K562 (cell line): ENCODE data around the gene FOCAD. TPM values are rescaled to one million over a fixed set of nuclear protein-coding genes. Genes with fewer than 3 reads are reported as not detected.

Experiments used
- ATAC-seq: fragments of 200-7000 bp; cut with Tn5 transposase; 3 replicates; pipeline ENCODE4 v1.9.1; 2020; ENCODE audit warnings: moderate library complexity
- BruUV-seq: library from RNA; stranded (reverse); fragments of 400-500 nt; replicated peaks from 2 replicates; lab custom pipeline; 2021; lab: Mats Ljungman, UMichigan
- CTCF ChIA-PET: fragments of 300-600 bp; formaldehyde crosslinking; extraction: SDS; loops from one replicate; lab custom pipeline; 2021; ENCODE audit warnings: low intra/inter-chr PET ratio; lab: Yijun Ruan, JAX
- POLR2A ChIA-PET: fragments of 300-600, 350-650 bp; sonication (Branson Sonifier 250); formaldehyde crosslinking; extraction: SDS; loops from one replicate; lab custom pipeline; 2021; ENCODE audit warnings: antibody characterized with exemption, inconsistent platforms; lab: Yijun Ruan, JAX
- DNase-seq, 4 experiments: peaks; one replicate each; pipeline versions ENCODE4 v3.0.0 to v3.0.0-alpha.2; 2011 to 2018; ENCODE audit warnings: low spot score in 3 of 4, mixed read lengths in 3 of 4; ENCODE audit errors: extremely low read depth in 1 of 4
- FAIRE-seq: peaks from 2 replicates; lab custom pipeline; 2011; peaks lifted over from hg19 to GRCh38; lab: Jason Lieb, UNC
- H2AFZ ChIP-seq: 2 replicates; pipeline ENCODE4 v1.6.0; 2011; ENCODE audit warnings: low read depth, low read length, control low read depth, inconsistent platforms
- H3K27ac ChIP-seq: fragments of 200-600 bp; 3 replicates; pipeline ENCODE4 v1.8.0; 2011; ENCODE audit warnings: low read depth, mild to moderate bottlenecking, control low read depth, inconsistent platforms, low read length, moderate library complexity, mixed read lengths; ENCODE audit errors: extremely low read depth
- H3K27me3 ChIP-seq, 2 experiments: fragments of 300-600 bp in 1 of 2; 2 replicates in 1 of 2; 3 replicates in 1 of 2; pipeline versions ENCODE4 v1.6.0 to v1.8.0; 2011; ENCODE audit warnings: inconsistent platforms in 2 of 2, low read length in 2 of 2, mild to moderate bottlenecking in 1 of 2, mixed read lengths in 1 of 2, moderate library complexity in 1 of 2; ENCODE audit not compliant: control insufficient read depth in 2 of 2, insufficient read depth in 2 of 2
- H3K36me3 ChIP-seq: fragments of 300-600 bp; 3 replicates; pipeline ENCODE4 v1.8.0; 2011; ENCODE audit warnings: mild to moderate bottlenecking, low read length, inconsistent platforms; ENCODE audit not compliant: control insufficient read depth, insufficient read depth
- H3K4me1 ChIP-seq, 2 experiments: fragments of 200-600 bp in 1 of 2; replicated peaks in 1 of 2; 2 replicates in 1 of 2; 3 replicates in 1 of 2; pipeline versions ENCODE4 v1.5.1 to v1.8.0; 2011; ENCODE audit warnings: inconsistent platforms in 2 of 2, low read length in 2 of 2, mild to moderate bottlenecking in 1 of 2, mixed read lengths in 1 of 2, moderate library complexity in 1 of 2; ENCODE audit not compliant: control insufficient read depth in 2 of 2, insufficient read depth in 2 of 2
- H3K4me2 ChIP-seq: 2 replicates; pipeline ENCODE4 v1.6.1; 2011; ENCODE audit warnings: low read length, control low read depth, inconsistent platforms, mixed read lengths; ENCODE audit not compliant: insufficient read depth
- H3K4me3 ChIP-seq: fragments of 200-600 bp; sonication (generic), shearing (Covaris generic); 2 replicates; pipeline ENCODE4 v1.5.1; 2016; ENCODE audit warnings: control low read depth, inconsistent platforms
- H3K79me2 ChIP-seq: fragments of 200-600 bp; 3 replicates; pipeline ENCODE4 v1.8.0; 2011; ENCODE audit warnings: low read length, inconsistent platforms; ENCODE audit not compliant: control insufficient read depth, insufficient read depth
- H3K9ac ChIP-seq, 2 experiments: 2 replicates each; pipeline versions ENCODE4 v1.6.0 to v1.6.1; 2011; ENCODE audit warnings: low read depth in 2 of 2, low read length in 2 of 2, control low read depth in 1 of 2, inconsistent platforms in 1 of 2, mild to moderate bottlenecking in 1 of 2, mixed read lengths in 1 of 2; ENCODE audit not compliant: insufficient read depth in 1 of 2
- H3K9me1 ChIP-seq: one replicate; pipeline ENCODE4 v1.6.0; 2011; ENCODE audit warnings: inconsistent platforms, mild to moderate bottlenecking, low read length, moderate library complexity; ENCODE audit not compliant: control insufficient read depth, insufficient read depth
- H3K9me3 ChIP-seq: replicated peaks from 2 replicates; pipeline ENCODE4 v1.5.1; 2011; ENCODE audit warnings: low read depth, low read length, inconsistent platforms; ENCODE audit not compliant: control insufficient read depth, insufficient read depth
- H4K20me1 ChIP-seq: replicated peaks from 2 replicates; pipeline ENCODE4 v1.6.1; 2011; ENCODE audit warnings: low read length, inconsistent platforms, mixed read lengths; ENCODE audit not compliant: control insufficient read depth, insufficient read depth
- AFF1 ChIP-seq, 2 experiments: fragments of 450-650 bp; IDR thresholded peaks; 2 replicates each; pipeline ENCODE4 v1.6.1; 2018; ENCODE audit warnings: mild to moderate bottlenecking in 2 of 2, low read depth in 1 of 2; ENCODE audit not compliant: partially characterized antibody in 2 of 2
- EP300 ChIP-seq: IDR thresholded peaks from 2 replicates; pipeline ENCODE4 v1.6.1; 2012; ENCODE audit warnings: low read length, improper control_type of control experiment
- HLTF ChIP-seq: fragments of 450-650 bp; IDR thresholded peaks from 2 replicates; pipeline ENCODE4 v1.6.1; 2016
- HMG20B ChIP-seq: fragments of 250-450 bp; sonication (Bioruptor Pico); IDR thresholded peaks from 2 replicates; pipeline ENCODE4 v1.5.0; 2021; ENCODE audit warnings: mild to moderate bottlenecking
- MECOM ChIP-seq: fragments of 250-450 bp; sonication (Bioruptor Pico); IDR thresholded peaks from 2 replicates; pipeline ENCODE4 v1.8.0; 2022; ENCODE audit warnings: inconsistent platforms
- NBN ChIP-seq: fragments of 450-650 bp; IDR thresholded peaks from 2 replicates; pipeline ENCODE4 v1.6.1; 2016; ENCODE audit warnings: low read depth, mild to moderate bottlenecking
- PTTG1 ChIP-seq: fragments of 450-650 bp; IDR thresholded peaks from 2 replicates; pipeline ENCODE4 v1.6.1; 2016; ENCODE audit warnings: low read depth, mild to moderate bottlenecking, missing genetic modification characterization, missing compliant biosample characterization
- RAD21 ChIP-seq, 2 experiments: fragments of 250-450 bp in 1 of 2; fragments of 450-650 bp in 1 of 2; sonication (Bioruptor Pico) in 1 of 2; formaldehyde crosslinking in 1 of 2; IDR thresholded peaks in 1 of 2; conservative IDR thresholded peaks in 1 of 2; 2 replicates each; pipeline versions ENCODE4 v1.4.0 to v1.8.0; 2020 to 2022; ENCODE audit warnings: mild to moderate bottlenecking in 2 of 2, moderate library complexity in 1 of 2
- SMC3 ChIP-seq: conservative IDR thresholded peaks from 2 replicates; pipeline ENCODE4 v1.6.1; 2011; ENCODE audit warnings: low read depth, low read length, improper control_type of control experiment; ENCODE audit not compliant: insufficient read depth
- ZNF318 ChIP-seq, 2 experiments: fragments of 450-650 bp; IDR thresholded peaks; 2 replicates each; pipeline ENCODE4 v1.6.1; 2016; ENCODE audit warnings: mild to moderate bottlenecking in 2 of 2, borderline replicate concordance in 1 of 2, low read depth in 1 of 2, moderate library complexity in 1 of 2
- ZNF764 ChIP-seq: fragments of 250-450 bp; sonication (Bioruptor Pico); IDR thresholded peaks from 2 replicates; pipeline ENCODE4 v1.4.0; 2020; ENCODE audit warnings: low read depth, mild to moderate bottlenecking, moderate library complexity
- WGBS: fragments of 100-300 bp; shearing (Covaris generic); methylation state at CpG from one replicate; pipeline ENCODE4 v1.1.6; 2016; ENCODE audit warnings: low coverage, mixed read lengths; ENCODE audit not compliant: insufficient coverage; ENCODE audit errors: missing lambda C conversion rate; 5-methylcytosine and 5-hydroxymethylcytosine counted together
- in situ Hi-C: fragments of 300-500 bp; cut with MboI; formaldehyde crosslinking; loops from 4 replicates; pipeline ENCODE4 v1.15.0; 2018; ENCODE audit warnings: inconsistent platforms, mixed read lengths
- intact Hi-C: fragments of 100-400 bp; cut with micrococcal nuclease; formaldehyde crosslinking; loops from 2 replicates; pipeline ENCODE4 v1.14.2; 2022
- polyA plus RNA-seq, 8 experiments: library from polyadenylated mRNA; depleted of rRNA in 4 of 8; stranded (reverse) in 5 of 8; unstranded in 3 of 8; fragments of >200 nt; fragmentation: Nextera tagmentation in 2 of 8; fragmentation: Illumina TruSeq in 1 of 8; extraction: Ambion mirVana in 2 of 8; extraction: Trizol in 1 of 8; gene quantifications; 2 replicates each; pipeline versions ENCODE4 v1.2.1 to v1.2.3, GENCODE V29; 2011 to 2014; ENCODE audit warnings: inconsistent platforms in 1 of 8, missing spikeins in 1 of 8
- total RNA-seq, 7 experiments: library from RNA; depleted of rRNA in 6 of 7; stranded (reverse); fragments of >200 nt in 6 of 7; fragmentation: Illumina TruSeq in 2 of 7; extraction: Trizol in 2 of 7; gene quantifications; 2 replicates each; pipeline versions ENCODE4 v1.2.1 to v1.2.3, GENCODE V29; 2011 to 2021; ENCODE audit warnings: low replicate concordance in 1 of 7

The FOCAD gene
- total and polyA plus RNA-seq, 9 of the 15 experiments (the other 6 are each of a cell fraction or from before 2014, with no cell fraction given), result 0.13 to 2.4 (median 1.6) TPM

GRCh38 chr9:20972684-20973083 lies 288.6 kb downstream of the FOCAD start:
- DNase-seq, result no peak
- no TSS peak for BruUV-seq
- intact Hi-C loops (no loop called here), in situ Hi-C loops (no loop called here)
- Histone ChIP-seq H2AFZ (no peak overlapping the region), H4K20me1 (no peaks in the 10 kb centered on the region), H3K4me1 (no peaks in the 10 kb centered on the region), H3K9ac (no peak overlapping the region), H3K27me3 (no peaks in the 10 kb centered on the region), H3K27ac (no peak overlapping the region), H3K4me3 (no peak overlapping the region), H3K36me3 (no peaks in the 10 kb centered on the region), H3K4me2 (no peak overlapping the region), H3K9me1 (no peaks in the 10 kb centered on the region), H3K79me2 (no peaks in the 10 kb centered on the region), H3K9me3 (no peaks in the 10 kb centered on the region)
- TF ChIP-seq SMC3, result no peak
- TF ChIP-seq EP300, result no peak
- TF ChIP-seq RAD21 (CRISPR knock-in tag; conservative IDR thresholded peaks at IDR 0.05 in 1 of 2, IDR thresholded peaks at IDR 0.05 in 1 of 2), result no peak
- TF ChIP-seq ZNF764 (CRISPR knock-in tag), result no peak
- TF ChIP-seq MECOM (CRISPR knock-in tag), result no peak
- no peak for TF ChIP-seq HMG20B (CRISPR knock-in tag)
- no peak for TF ChIP-seq PTTG1
- no peak for TF ChIP-seq AFF1 (IDR thresholded peaks at IDR 0.05; ENCODE audit: low read depth in 1 of 2, partially characterized antibody in 2 of 2)
- no peak for TF ChIP-seq HLTF
- TF ChIP-seq NBN, result no peak
- no peak for TF ChIP-seq ZNF318 (IDR thresholded peaks at IDR 0.05; ENCODE audit: borderline replicate concordance in 1 of 2, low read depth in 1 of 2)
- CTCF ChIA-PET, result no interaction called here
- no peak for ATAC-seq
- WGBS, result no CpG with 5 or more reads among the region's 1 CpG
- FAIRE-seq, result no peak
- POLR2A ChIA-PET, result no interaction called here
